Rectal smooth muscle tissue (tissue), 1 donor: ENCODE data around the gene PREX1.

ENCODE experiments used
- H3K27ac ChIP-seq: one replicate; pipeline ENCODE4 v1.7.0; 2013; ENCODE audit warnings: low read depth, low read length, inconsistent platforms
- H3K27me3 ChIP-seq: one replicate; pipeline ENCODE4 v1.7.0; 2013; ENCODE audit warnings: low read length; ENCODE audit not compliant: control insufficient read depth, insufficient read depth
- H3K36me3 ChIP-seq: one replicate; pipeline ENCODE4 v1.7.0; 2013; ENCODE audit warnings: low read length; ENCODE audit not compliant: control insufficient read depth, insufficient read depth
- H3K4me1 ChIP-seq: one replicate; pipeline ENCODE4 v1.7.0; 2013; ENCODE audit warnings: low read length; ENCODE audit not compliant: control insufficient read depth, insufficient read depth
- H3K4me3 ChIP-seq: one replicate; pipeline ENCODE4 v1.7.0; 2013; ENCODE audit warnings: low read length
- H3K9ac ChIP-seq: one replicate; pipeline ENCODE4 v1.7.0; 2013; ENCODE audit warnings: low read length

The PREX1 gene

DNA sequence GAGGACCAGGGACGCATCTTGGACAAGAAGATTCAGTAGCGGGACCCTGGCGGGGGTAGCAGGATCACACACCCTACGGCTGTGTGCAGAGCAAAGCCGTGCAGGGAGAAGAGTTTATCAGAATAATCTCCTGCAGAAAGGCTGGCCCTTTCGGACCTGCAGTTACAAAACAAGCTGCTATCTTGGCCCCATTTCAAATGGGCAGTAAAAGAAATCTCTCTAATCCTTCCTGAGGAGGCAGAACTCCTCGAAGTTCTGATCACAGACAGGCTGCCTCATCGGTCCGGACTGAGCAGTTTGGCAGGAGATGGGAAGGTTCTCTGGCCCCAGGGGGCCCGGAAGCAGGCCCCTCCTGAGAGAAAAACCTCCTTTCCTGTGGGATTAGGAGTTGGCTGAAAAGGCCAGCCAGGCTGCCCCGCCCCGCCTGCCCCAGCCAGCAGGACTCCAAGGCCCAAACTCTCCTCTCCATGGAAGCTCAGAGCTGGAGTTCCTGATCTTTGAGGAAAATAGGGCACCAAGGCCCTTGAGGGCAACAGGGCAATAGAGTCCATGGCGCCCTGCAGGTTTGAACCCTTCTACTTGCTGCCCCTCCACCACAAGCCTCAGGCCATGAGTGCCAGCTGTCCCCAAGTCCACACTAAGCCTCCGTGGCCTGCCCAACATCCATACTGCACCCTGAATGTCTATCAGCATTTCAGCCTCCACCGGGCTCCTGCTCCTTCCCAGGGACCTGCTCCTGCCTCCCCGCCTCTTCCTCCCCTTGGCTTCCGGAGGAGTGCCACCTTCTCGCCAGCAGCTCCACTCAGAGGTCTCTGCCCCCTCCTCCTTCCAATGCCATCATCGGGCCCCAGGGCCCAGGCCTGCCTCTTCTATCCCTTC lies 141.3 kb downstream of the PREX1 start:
- H3K4me3 ChIP-seq: no peak overlapping the region
- H3K27me3 ChIP-seq: no peaks in the 10 kb centered on the region
- H3K27ac ChIP-seq: no peak overlapping the region
- no peaks in the 10 kb centered on the region for H3K36me3 ChIP-seq
- H3K4me1 ChIP-seq: peaks cover 12% of the 10 kb centered on the region
- H3K9ac ChIP-seq: no peak overlapping the region

DNA sequence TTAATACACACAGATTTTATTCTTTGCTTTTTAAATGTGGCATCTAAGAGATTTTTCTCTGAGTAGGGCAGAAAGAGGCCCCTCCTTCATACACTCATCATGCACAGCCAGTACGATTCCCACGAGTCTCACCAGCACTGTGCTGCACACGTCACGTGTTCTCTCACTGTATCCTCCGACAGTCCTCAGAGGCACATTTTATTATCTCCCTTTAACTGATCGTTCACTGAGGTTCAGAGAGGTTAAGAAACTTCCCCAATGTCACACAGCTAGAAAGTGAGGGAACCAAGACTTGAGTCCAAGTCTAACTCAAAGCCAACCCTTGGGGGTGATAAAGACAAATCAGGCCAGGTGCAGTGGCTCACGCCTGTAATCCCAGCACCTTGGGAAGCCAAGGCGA lies 142.5 kb downstream of the PREX1 start:
- H3K4me1 ChIP-seq: peaks cover 12% of the 10 kb centered on the region
- no peak overlapping the region for H3K27ac ChIP-seq
- no peak overlapping the region for H3K9ac ChIP-seq
- H3K36me3 ChIP-seq: no peaks in the 10 kb centered on the region
- H3K4me3 ChIP-seq: no peak overlapping the region
- no peaks in the 10 kb centered on the region for H3K27me3 ChIP-seq

DNA sequence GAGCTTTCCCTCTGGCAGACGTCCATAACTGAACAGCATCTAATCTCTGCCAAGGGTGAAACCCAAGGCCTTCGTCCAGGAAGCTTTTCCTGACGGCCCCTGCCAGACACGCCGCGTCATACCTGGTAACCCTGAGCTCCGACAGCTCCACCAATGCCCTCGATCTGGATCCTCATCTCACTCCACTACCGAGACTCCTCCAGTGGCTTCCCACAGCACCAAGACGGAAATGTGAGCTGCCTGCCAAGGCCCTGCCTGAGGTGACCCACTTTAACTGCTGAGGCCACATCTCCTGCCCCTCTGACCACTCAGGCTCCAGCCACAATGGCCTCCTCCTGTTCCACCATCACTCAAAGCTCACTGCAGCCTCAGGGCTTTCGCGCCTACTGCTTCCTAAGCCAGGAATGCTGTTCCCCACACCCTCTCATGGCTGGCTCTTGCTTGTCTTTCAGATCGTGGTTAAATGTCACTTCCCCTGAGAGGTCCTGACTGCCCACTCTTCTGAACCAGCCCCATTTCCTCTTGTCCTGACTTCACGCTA lies 143.2 kb downstream of the PREX1 start:
- no peak overlapping the region for H3K27ac ChIP-seq
- no peaks in the 10 kb centered on the region for H3K27me3 ChIP-seq

DNA sequence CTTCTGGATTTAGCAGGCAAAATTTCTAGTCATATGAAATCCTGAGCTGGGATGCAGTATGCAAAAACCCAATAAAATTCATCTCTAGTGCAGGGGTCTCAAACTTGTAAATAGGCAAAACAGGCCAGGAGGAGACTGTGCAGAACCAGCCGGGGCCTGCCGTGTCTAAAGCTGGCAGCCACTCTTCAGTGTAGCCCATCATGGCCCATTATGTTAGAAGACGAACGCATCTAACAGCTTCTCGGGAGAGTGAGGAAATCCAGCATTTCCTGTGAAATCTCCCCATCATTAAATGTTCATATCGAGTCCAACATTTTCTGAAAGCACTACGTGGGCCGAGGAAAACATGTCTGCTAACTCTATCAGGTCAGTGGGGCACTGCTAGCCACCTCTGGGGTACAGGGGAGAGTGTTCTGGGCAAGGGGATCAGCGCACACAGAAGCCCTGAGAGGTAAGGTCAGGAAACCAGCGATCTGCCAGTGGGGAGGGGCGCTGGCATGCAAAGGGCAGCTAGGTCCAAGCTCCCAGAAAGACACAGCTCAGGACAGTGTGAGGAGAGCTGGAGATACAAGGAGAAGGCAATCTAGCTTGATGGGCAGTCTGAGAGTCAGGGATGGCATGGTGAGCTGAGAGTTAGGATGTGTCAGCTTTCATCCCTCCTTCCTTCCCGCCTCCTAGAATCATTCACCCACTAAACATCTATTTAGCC lies 144.2 kb downstream of the PREX1 start:
- Histone ChIP-seq H3K36me3 (peaks cover 2% of the 10 kb centered on the region), H3K9ac (no peak overlapping the region)

More for the DNA sequence above, 143.2 kb downstream of the PREX1 start:
- Histone ChIP-seq H3K4me1 (peaks cover 12% of the 10 kb centered on the region), H3K4me3 (no peak overlapping the region), H3K9ac (no peak overlapping the region), H3K36me3 (peaks cover 2% of the 10 kb centered on the region)

DNA sequence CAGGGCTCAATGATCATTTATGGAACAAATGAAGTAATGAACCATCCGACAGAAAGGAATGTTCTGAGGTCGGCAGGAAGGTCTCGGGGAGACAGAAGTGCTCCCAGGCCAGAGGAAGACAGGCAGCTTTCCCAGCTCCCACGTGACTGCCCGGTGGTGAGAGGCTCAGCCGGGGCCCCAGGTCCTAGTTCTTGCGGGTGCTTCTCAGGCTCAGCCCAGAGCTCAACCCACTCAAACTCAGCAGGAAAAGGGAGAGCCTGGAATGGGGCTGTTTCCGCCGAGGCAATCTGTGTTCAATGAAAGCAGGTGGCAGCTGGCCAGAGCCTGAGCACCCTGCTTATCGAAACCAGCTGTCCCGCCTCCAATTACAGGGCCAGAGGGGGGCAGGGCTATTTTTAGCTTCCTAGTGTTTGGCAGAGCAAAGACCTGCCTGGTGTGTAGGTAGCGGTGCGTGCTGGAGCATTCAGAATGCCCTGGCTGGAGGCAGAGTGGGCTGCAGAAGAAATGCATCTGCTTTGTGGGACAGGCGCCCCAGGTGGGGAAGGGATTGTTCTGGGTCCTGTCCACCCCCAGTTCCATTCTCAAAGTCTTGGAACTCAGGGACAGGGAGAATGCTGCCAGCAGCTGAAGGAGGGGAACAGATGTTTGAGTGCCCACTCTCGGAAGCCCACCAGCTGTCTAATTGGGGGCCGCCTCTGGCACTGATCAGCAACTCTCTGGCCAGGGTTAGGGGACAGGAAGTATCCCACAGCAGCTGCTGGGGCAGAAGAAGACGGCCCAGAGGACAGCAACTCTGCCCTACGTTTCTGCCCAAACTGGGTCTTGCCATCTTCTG lies 145.1 kb downstream of the PREX1 start:
- H3K27ac ChIP-seq: peak overlapping the region; percentile 7
- H3K36me3 ChIP-seq: peaks cover 2% of the 10 kb centered on the region
- peak overlapping the region; percentile 22 for H3K4me3 ChIP-seq

More for the DNA sequence above, 144.2 kb downstream of the PREX1 start:
- Histone ChIP-seq H3K4me3 (no peak overlapping the region), H3K27me3 (no peaks in the 10 kb centered on the region), H3K27ac (no peak overlapping the region), H3K4me1 (peaks cover 12% of the 10 kb centered on the region)

DNA sequence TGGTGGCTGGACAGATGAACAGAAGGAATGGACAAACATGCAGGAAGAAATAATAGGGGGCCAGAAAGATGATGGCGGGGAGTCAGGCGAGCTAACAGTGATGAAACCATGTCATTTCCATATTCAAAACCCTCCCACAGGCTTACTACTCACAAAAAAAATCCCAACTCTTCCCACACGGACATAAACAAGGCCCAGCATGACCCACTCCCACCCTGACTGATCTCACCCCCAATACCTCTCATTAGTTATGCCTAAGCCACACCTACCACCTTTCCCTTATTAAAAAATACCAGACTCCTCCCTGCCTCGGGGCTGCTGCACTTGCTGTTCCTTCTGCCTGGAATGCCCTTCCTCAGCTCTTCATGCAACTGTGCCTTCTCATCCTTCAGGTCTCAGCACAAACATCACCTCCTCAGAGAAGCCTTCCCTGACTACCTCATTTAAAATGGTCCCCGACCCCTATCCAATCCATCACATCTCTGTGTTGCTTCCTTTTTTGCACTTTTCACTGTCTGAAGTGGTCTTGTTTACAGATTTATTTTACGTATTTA lies 145.8 kb downstream of the PREX1 start:
- Histone ChIP-seq H3K27ac (no peak overlapping the region), H3K4me3 (peak overlapping the region; percentile 5), H3K36me3 (peaks cover 2% of the 10 kb centered on the region), H3K27me3 (no peaks in the 10 kb centered on the region), H3K9ac (no peak overlapping the region), H3K4me1 (peaks cover 12% of the 10 kb centered on the region)

More for the DNA sequence above, 145.1 kb downstream of the PREX1 start:
- Histone ChIP-seq H3K9ac (no peak overlapping the region), H3K4me1 (peaks cover 12% of the 10 kb centered on the region), H3K27me3 (no peaks in the 10 kb centered on the region)

DNA sequence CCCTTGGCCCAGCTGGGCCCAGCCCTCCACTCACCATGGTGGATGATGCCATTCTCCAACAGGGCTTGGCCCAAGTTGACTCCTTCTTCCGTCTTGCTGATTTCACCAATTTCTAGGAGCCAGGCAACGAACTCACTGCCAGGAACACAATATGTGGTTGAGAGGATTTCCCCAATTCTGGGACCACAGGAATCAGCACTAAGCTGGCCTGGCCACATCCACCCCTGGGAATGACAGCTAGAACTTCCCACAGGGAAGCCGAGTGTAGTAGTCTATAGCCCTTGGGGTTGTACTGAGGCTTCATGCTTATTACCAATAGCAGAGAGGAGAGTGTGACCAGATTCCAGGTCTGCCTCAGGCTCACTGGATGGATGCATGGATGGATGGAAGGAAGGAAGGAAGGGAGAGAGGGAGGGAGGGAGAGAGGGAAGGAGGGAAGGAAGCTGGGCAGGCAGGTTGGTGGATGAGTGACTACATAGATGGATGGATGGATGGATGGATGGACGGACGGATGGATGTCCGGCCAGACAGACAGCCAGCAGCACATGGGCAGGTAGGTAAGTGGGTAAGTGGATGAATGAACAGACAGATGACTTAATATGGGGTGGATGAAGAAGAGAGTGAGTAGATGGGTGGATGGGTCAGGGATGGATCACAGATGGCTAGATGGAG lies 146.5 kb downstream of the PREX1 start:
- no peaks in the 10 kb centered on the region for H3K27me3 ChIP-seq
- peaks cover 12% of the 10 kb centered on the region for H3K4me1 ChIP-seq
- no peak overlapping the region for H3K9ac ChIP-seq
- H3K4me3 ChIP-seq: no peak overlapping the region
- peaks cover 2% of the 10 kb centered on the region for H3K36me3 ChIP-seq
- no peak overlapping the region for H3K27ac ChIP-seq

DNA sequence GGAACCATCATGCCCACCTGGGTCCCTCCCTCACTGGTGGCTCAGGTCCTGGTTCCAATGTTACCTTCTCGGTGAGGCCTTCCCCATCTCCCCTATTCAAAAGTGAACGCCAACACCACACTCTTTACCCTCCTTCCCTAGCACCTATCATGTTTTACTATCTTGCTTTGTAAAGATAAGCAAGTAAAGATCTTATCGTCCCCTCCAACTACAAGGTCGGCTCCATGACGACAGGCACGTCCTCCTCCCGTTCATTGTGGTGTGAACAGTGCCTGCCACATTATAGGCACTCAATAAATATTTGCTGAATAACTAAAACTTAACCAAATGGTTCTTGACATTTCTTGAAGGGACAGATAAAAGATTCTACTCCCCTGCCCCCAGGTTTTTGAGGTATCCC lies 147.1 kb downstream of the PREX1 start:
- H3K27ac ChIP-seq: no peak overlapping the region
- H3K27me3 ChIP-seq: no peaks in the 10 kb centered on the region
- H3K9ac ChIP-seq: no peak overlapping the region
- no peak overlapping the region for H3K4me3 ChIP-seq
- peaks cover 12% of the 10 kb centered on the region for H3K4me1 ChIP-seq
- H3K36me3 ChIP-seq: peaks cover 5% of the 10 kb centered on the region

DNA sequence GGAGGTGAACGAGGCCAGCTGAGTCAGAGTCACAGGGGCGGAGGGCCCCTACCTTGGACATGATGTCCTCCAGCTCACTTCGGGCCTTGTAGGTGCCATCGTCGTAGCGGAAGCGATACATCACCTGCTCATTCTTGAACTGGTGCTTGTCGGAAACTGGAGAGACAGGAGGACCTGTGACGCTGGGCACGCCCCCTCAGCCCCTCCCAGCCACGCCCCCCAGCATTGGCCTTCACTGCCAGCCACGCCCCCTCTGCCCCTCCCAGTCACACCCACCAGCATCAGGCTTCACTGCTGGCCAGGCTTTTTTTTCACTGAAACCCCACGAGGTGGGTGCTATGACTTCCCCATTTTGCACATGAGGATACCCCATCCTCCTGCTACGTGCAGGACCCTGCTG lies 148.2 kb downstream of the PREX1 start:
- Histone ChIP-seq H3K4me1 (peaks cover 12% of the 10 kb centered on the region), H3K36me3 (peaks cover 5% of the 10 kb centered on the region), H3K27me3 (no peaks in the 10 kb centered on the region), H3K4me3 (no peak overlapping the region), H3K27ac (no peak overlapping the region), H3K9ac (no peak overlapping the region)

DNA sequence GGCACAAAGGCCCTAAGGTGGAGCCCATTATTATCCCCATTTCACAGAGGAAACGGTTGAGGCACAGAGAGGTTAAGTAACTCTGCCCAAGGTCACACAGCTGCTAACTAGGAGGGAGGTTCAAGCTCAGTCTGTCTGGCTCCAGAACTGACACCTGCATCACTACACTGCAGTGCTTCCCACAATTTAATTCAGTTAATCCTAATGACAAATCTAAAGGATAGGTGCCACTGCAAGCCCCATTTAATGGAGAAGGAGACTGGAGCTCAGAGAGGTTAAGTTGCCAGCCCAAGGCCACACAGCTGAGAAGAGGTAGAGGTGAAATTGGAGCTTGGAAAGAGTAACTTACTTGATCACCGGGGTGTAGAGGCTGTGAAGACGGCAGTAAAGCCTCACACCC lies 148.8 kb downstream of the PREX1 start:
- no peak overlapping the region for H3K9ac ChIP-seq
- H3K27ac ChIP-seq: no peak overlapping the region
- peaks cover 12% of the 10 kb centered on the region for H3K4me1 ChIP-seq
- no peaks in the 10 kb centered on the region for H3K27me3 ChIP-seq
- H3K4me3 ChIP-seq: no peak overlapping the region
- H3K36me3 ChIP-seq: peaks cover 5% of the 10 kb centered on the region

DNA sequence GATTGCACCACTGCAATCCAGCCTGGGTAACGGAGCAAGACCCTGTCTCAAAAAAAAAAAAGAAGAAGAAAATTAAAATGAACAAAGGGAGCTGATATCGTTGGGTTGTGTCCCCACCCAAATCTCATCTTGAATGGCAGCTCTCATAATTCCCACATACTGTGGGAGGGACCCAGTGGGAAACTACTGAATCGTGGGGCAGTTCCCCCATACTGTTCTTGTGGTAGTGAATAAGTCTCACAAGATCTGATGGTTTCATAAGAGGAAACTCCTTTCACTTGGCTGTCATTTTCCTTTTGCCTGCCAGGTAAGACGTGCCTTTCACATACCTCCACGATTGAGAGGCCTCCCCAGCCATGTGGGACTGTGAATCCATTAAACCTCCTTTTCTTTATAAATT lies 149.4 kb downstream of the PREX1 start:
- Histone ChIP-seq H3K9ac (no peak overlapping the region), H3K4me3 (no peak overlapping the region), H3K27me3 (no peaks in the 10 kb centered on the region), H3K4me1 (peaks cover 12% of the 10 kb centered on the region), H3K27ac (no peak overlapping the region), H3K36me3 (peaks cover 5% of the 10 kb centered on the region)
